HepG2 (cell line): Measurements from ENCODE around the gene NOXO1. TPM values are rescaled to one million over a fixed set of nuclear protein-coding genes. Genes with fewer than 3 reads are reported as not detected.
A peak's percentile ranks its signal among the peaks of the same experiment; 100 is the strongest.

ENCODE experiments used
- DMAP1 ChIP-seq: IDR thresholded peaks from 2 replicates; pipeline ENCODE4 v1.6.1; 2016
- DPF2 ChIP-seq: sonication (generic); formaldehyde crosslinking; IDR thresholded peaks from 2 replicates; pipeline ENCODE4 v1.4.0; 2020; ENCODE audit warnings: mild to moderate bottlenecking, low read depth, missing genetic modification reagents, borderline replicate concordance
- HES4 ChIP-seq: sonication (generic); formaldehyde crosslinking; IDR thresholded peaks from 2 replicates; pipeline ENCODE4 v1.9.0; 2021; ENCODE audit warnings: mild to moderate bottlenecking, missing genetic modification reagents, borderline replicate concordance
- MED8 ChIP-seq: sonication (generic); formaldehyde crosslinking; IDR thresholded peaks from 2 replicates; pipeline ENCODE4 v1.8.1; 2023; ENCODE audit warnings: mild to moderate bottlenecking, missing genetic modification reagents; ENCODE audit not compliant: insufficient replicate concordance
- MTF2 ChIP-seq: sonication (generic); formaldehyde crosslinking; IDR thresholded peaks from 2 replicates; pipeline ENCODE4 v1.5.0; 2020; ENCODE audit warnings: missing genetic modification reagents, borderline replicate concordance
- PAX8 ChIP-seq: sonication (generic); formaldehyde crosslinking; IDR thresholded peaks from 2 replicates; pipeline ENCODE4 v1.8.0; 2022; ENCODE audit warnings: mild to moderate bottlenecking, missing genetic modification reagents, borderline replicate concordance
- PHB2 ChIP-seq: fragments of 450-650 bp; IDR thresholded peaks from 2 replicates; pipeline ENCODE4 v1.6.1; 2018; ENCODE audit not compliant: partially characterized antibody
- RFXANK ChIP-seq: IDR thresholded peaks from 2 replicates; pipeline ENCODE4 v1.6.1; 2016
- ZBTB14 ChIP-seq: sonication (generic); formaldehyde crosslinking; IDR thresholded peaks from 2 replicates; pipeline ENCODE4 v1.4.0; 2020; ENCODE audit warnings: missing genetic modification reagents
- ZEB1 ChIP-seq: IDR thresholded peaks from 2 replicates; pipeline ENCODE4 v1.6.1; 2012; ENCODE audit warnings: mild to moderate bottlenecking, low read depth, inconsistent platforms; ENCODE audit not compliant: insufficient replicate concordance
- ZNF646 ChIP-seq: sonication (generic); formaldehyde crosslinking; IDR thresholded peaks from 2 replicates; pipeline ENCODE4 v1.9.0; 2021; ENCODE audit warnings: mild to moderate bottlenecking, missing genetic modification reagents
- ZNF747 ChIP-seq: sonication (generic); formaldehyde crosslinking; IDR thresholded peaks from 2 replicates; pipeline ENCODE4 v1.8.1; 2023; ENCODE audit warnings: missing genetic modification reagents, mild to moderate bottlenecking, borderline replicate concordance
- ZNF776 ChIP-seq: sonication (generic); formaldehyde crosslinking; IDR thresholded peaks from 2 replicates; pipeline ENCODE4 v1.4.0; 2020; ENCODE audit warnings: mild to moderate bottlenecking, missing genetic modification reagents
- ZNF784 ChIP-seq: sonication (generic); formaldehyde crosslinking; IDR thresholded peaks from 2 replicates; pipeline ENCODE4 v1.5.1; 2020; ENCODE audit warnings: missing genetic modification reagents, mild to moderate bottlenecking, borderline replicate concordance
- ZSCAN9 ChIP-seq: IDR thresholded peaks from 2 replicates; pipeline ENCODE4 v1.6.1; 2016; ENCODE audit warnings: borderline replicate concordance
- polyA plus RNA-seq, 8 experiments: library from polyadenylated mRNA; depleted of rRNA in 3 of 8; stranded (reverse) in 7 of 8; unstranded in 1 of 8; fragments of >200 nt; fragmentation: Illumina TruSeq in 4 of 8; extraction: Trizol in 4 of 8; gene quantifications; 2 replicates each; pipeline versions ENCODE4 v1.2.1 to v1.2.3, GENCODE V29; 2011 to 2016; ENCODE audit warnings: low read depth in 4 of 8, missing spikeins in 1 of 8, mixed read lengths in 1 of 8; ENCODE audit not compliant: insufficient read depth in 1 of 8
- total RNA-seq, 5 experiments: library from RNA; depleted of rRNA; stranded (reverse); fragments of >200 nt; fragmentation: Illumina TruSeq; extraction: Trizol; gene quantifications; 2 replicates each; pipeline ENCODE4 v1.2.3, GENCODE V29; 2016; ENCODE audit warnings: low read depth in 1 of 5

The NOXO1 gene
- total and polyA plus RNA-seq, 2 of the 13 experiments (the other 11 are each of a cell fraction or from before 2014, with no cell fraction given): 0.69 to 1.4 TPM

- TF ChIP-seq PAX8 (CRISPR knock-in tag) (no peak), DMAP1 (CRISPR knock-in tag) (no peak), HES4 (CRISPR knock-in tag) (no peak; the same call in 1 of the 2 replicates), ZEB1 (no peak), RFXANK (CRISPR knock-in tag) (no peak), ZNF747 (peak; percentile 60; the same call in 1 of the 2 replicates), ZNF784 (CRISPR knock-in tag) (no peak), DPF2 (no peak), ZBTB14 (CRISPR knock-in tag) (no peak), MED8 (CRISPR knock-in tag) (no peak), PHB2 (no peak), ZNF646 (CRISPR knock-in tag) (no peak), ZNF776 (no peak), ZSCAN9 (CRISPR knock-in tag) (no peak), MTF2 (no peak)
Measured at GRCh38 chr16:1932050-1933028, 48.9 kb downstream of the NOXO1 start (continued).
